Neural cell (in vitro differentiated cells): ENCODE measurements around the gene DDC. TPM values are rescaled to one million over a fixed set of nuclear protein-coding genes. Genes with fewer than 3 reads are reported as not detected.
A peak's percentile ranks its signal among the peaks of the same experiment; 100 is the strongest.

Experiments
- H2AFZ ChIP-seq: fragments of 200-600, 300-800 bp; sonication (generic), shearing (Covaris generic); 2 replicates; pipeline ENCODE4 v1.6.0; 2014; ENCODE audit warnings: low read depth, mild to moderate bottlenecking, antibody characterized with exemption, low read length, moderate library complexity
- H3F3A ChIP-seq: fragments of 200-600 bp; shearing (Covaris generic); 2 replicates; pipeline ENCODE4 v1.6.1; 2016; ENCODE audit warnings: mild to moderate bottlenecking, moderate library complexity, mixed read lengths, antibody characterized with exemption, low read length; ENCODE audit not compliant: insufficient read depth, poor library complexity, severe bottlenecking
- H3K27ac ChIP-seq: fragments of 200-600, 300-800 bp; sonication (generic), shearing (Covaris generic); 2 replicates; pipeline ENCODE4 v1.5.1; 2014; ENCODE audit warnings: mild to moderate bottlenecking, low read length, moderate library complexity
- H3K27me3 ChIP-seq: fragments of 300-800, 200-600 bp; sonication (generic), shearing (Covaris generic); 2 replicates; pipeline ENCODE4 v1.6.0; 2014; ENCODE audit warnings: mild to moderate bottlenecking, low read depth, low read length, moderate library complexity; ENCODE audit not compliant: insufficient read depth
- H3K36me3 ChIP-seq: fragments of 300-800, 200-600 bp; sonication (generic), shearing (Covaris generic); 2 replicates; pipeline ENCODE4 v1.5.1; 2014; ENCODE audit warnings: mild to moderate bottlenecking, antibody characterized with exemption, low read length, moderate library complexity; ENCODE audit not compliant: insufficient read depth
- H3K4me2 ChIP-seq: fragments of 300-800, 200-600 bp; sonication (generic), shearing (Covaris generic); 2 replicates; pipeline ENCODE4 v1.6.0; 2014; ENCODE audit warnings: mild to moderate bottlenecking, low read length
- H3K4me3 ChIP-seq: fragments of 300-800, 200-600 bp; sonication (generic), shearing (Covaris generic); 2 replicates; pipeline ENCODE4 v1.5.1; 2014; ENCODE audit warnings: mild to moderate bottlenecking, low read length, moderate library complexity
- H3K79me2 ChIP-seq: fragments of 200-600 bp; shearing (Covaris generic); replicated peaks from 2 replicates; pipeline ENCODE4 v1.6.0; 2014; ENCODE audit warnings: mild to moderate bottlenecking, low read length, moderate library complexity; ENCODE audit not compliant: insufficient read depth
- H3K9ac ChIP-seq: fragments of 300-800, 200-600 bp; sonication (generic), shearing (Covaris generic); 2 replicates; pipeline ENCODE4 v1.6.1; 2016; ENCODE audit warnings: mild to moderate bottlenecking, low read length, mixed read lengths
- H3K9me2 ChIP-seq: fragments of 200-600 bp; shearing (Covaris generic); 2 replicates; pipeline ENCODE4 v1.6.1; 2016; ENCODE audit warnings: mild to moderate bottlenecking, low read length, mixed read lengths; ENCODE audit not compliant: insufficient read depth
- H3K9me3 ChIP-seq: fragments of 200-600, 300-800 bp; sonication (generic), shearing (Covaris generic); 2 replicates; pipeline ENCODE4 v1.6.1; 2016; ENCODE audit warnings: mild to moderate bottlenecking, mixed run types, low read length, moderate library complexity, mixed read lengths
- H4K20me1 ChIP-seq: fragments of 200-600 bp; shearing (Covaris generic); 2 replicates; pipeline ENCODE4 v1.6.1; 2016; ENCODE audit warnings: mild to moderate bottlenecking, mixed run types; ENCODE audit not compliant: insufficient read depth
- EP300 ChIP-seq: fragments of 450-650 bp; conservative IDR thresholded peaks from 2 replicates; pipeline ENCODE4 v1.6.1; 2014; ENCODE audit warnings: antibody characterized with exemption, mild to moderate bottlenecking, moderate library complexity; ENCODE audit not compliant: poor library complexity, severe bottlenecking
- EZH2 ChIP-seq: fragments of 200-600, 300-800 bp; shearing (Covaris generic), sonication (generic); IDR thresholded peaks from 2 replicates; pipeline ENCODE4 v1.6.1; 2014; ENCODE audit warnings: antibody characterized with exemption, low read length, borderline replicate concordance, mild to moderate bottlenecking; ENCODE audit not compliant: insufficient read depth, poor library complexity, severe bottlenecking
- MXI1 ChIP-seq: fragments of 450-650 bp; conservative IDR thresholded peaks from 2 replicates; pipeline ENCODE4 v1.6.1; 2014; ENCODE audit warnings: antibody characterized with exemption, mild to moderate bottlenecking; ENCODE audit not compliant: poor library complexity, severe bottlenecking
- POLR2AphosphoS5 ChIP-seq: IDR thresholded peaks from 2 replicates; pipeline ENCODE4 v1.6.1; 2012
- RAD21 ChIP-seq: fragments of 450-650 bp; conservative IDR thresholded peaks from 2 replicates; pipeline ENCODE4 v1.6.1; 2014; ENCODE audit warnings: antibody characterized with exemption, mild to moderate bottlenecking, moderate library complexity
- SMC3 ChIP-seq: fragments of 450-650 bp; conservative IDR thresholded peaks from 2 replicates; pipeline ENCODE4 v1.6.1; 2014; ENCODE audit warnings: antibody characterized with exemption, mild to moderate bottlenecking, moderate library complexity; ENCODE audit not compliant: poor library complexity
- TAF1 ChIP-seq: IDR thresholded peaks from 2 replicates; pipeline ENCODE4 v1.6.1; 2012; ENCODE audit warnings: low read depth
- polyA plus RNA-seq: library from polyadenylated mRNA; depleted of rRNA; stranded (reverse); fragments of >200 nt; gene quantifications from 2 replicates; pipeline ENCODE4 v1.2.3, GENCODE V29; 2014
- TF ChIP-seq, protein P1 (sequence below): fragments of 450-650 bp; IDR thresholded peaks from 2 replicates; pipeline ENCODE4 v1.5.1; 2014; ENCODE audit warnings: antibody characterized with exemption, mild to moderate bottlenecking, moderate library complexity; ENCODE audit not compliant: poor library complexity, severe bottlenecking
- TF ChIP-seq, protein P2 (sequence below): IDR thresholded peaks from 2 replicates; pipeline ENCODE4 v1.6.1; 2012; ENCODE audit warnings: borderline replicate concordance

DDC gene
- polyA plus RNA-seq, 1 donor from 2014 or later, result 42.9 TPM

DNA sequence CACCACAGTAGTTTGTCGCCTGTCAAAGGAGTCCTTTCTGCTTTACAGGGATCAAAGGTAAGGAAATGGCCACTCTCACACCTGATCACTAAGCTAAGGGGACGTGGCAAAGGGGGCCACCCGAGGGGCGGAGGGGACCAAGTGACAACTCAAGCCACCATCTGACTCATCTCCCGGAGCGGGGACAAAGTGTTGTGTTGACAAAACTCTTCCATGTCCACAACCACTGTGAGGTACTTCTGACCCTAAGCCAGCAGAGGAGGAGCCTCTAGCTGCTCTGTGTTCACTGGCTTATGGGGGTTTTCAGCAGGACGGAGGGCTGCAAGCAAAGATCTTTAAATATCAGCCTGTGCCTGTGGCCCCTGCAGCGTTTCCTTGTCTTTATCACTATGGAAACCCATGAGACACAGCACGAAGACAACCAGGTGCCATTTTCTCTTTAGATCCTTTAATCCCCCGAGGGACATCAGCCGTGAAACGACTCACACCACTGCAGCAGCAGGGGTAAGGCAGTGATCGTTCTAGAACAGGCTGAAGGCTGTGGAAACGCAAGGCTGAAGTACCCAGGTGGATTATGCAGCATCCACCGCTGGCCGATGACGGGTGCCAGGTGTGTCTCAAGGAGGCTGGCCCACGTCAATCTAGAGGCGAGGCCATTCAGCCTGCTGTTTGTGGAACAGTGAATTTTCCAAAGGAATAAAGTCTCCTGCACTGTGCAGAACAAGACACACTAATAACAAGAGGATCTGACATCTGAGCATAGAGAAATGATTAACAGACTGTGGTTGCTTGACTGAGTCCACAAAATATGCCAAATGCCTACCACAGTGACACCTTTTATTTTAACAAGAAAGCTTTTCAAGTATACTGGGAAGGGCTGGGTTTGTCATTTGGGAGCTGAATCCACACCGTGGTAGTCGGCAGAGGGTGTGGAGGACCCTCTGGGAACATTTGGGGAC is 26.6 kb upstream of the DDC start:
- Histone ChIP-seq H3K4me2 (no peak overlapping the region), H3K9me2 (no peaks in the 10 kb centered on the region)

DNA sequence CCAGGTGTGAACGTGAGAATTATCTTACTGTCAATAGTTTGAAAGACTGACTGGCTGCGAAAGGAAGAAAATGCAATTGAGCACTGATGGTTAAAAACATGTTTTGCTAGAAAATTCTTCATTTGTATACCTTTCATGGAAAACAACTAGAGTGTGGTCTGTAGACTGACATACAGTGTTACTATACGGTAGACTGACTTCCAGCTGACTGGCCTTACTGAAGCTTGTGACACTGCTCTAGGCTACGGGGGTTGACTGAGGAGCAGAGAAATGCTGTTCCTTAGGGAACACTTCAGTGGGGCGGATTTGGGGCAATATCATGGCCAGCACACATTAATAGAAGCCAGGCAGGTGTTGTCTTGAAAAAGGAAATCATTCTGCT is 25.9 kb upstream of the DDC start:
- Histone ChIP-seq H3K4me2 (no peak overlapping the region), H3K27me3 (no peaks in the 10 kb centered on the region), H3K36me3 (no peaks in the 10 kb centered on the region), H3K79me2 (no peaks in the 10 kb centered on the region), H3K9ac (no peak overlapping the region), H3F3A (no peaks in the 10 kb centered on the region), H3K9me3 (no peaks in the 10 kb centered on the region), H4K20me1 (no peaks in the 10 kb centered on the region), H3K27ac (peak overlapping the region; percentile 44), H3K9me2 (no peaks in the 10 kb centered on the region), H2AFZ (no peak overlapping the region), H3K4me3 (no peak overlapping the region)
- TF ChIP-seq, protein P1, sequence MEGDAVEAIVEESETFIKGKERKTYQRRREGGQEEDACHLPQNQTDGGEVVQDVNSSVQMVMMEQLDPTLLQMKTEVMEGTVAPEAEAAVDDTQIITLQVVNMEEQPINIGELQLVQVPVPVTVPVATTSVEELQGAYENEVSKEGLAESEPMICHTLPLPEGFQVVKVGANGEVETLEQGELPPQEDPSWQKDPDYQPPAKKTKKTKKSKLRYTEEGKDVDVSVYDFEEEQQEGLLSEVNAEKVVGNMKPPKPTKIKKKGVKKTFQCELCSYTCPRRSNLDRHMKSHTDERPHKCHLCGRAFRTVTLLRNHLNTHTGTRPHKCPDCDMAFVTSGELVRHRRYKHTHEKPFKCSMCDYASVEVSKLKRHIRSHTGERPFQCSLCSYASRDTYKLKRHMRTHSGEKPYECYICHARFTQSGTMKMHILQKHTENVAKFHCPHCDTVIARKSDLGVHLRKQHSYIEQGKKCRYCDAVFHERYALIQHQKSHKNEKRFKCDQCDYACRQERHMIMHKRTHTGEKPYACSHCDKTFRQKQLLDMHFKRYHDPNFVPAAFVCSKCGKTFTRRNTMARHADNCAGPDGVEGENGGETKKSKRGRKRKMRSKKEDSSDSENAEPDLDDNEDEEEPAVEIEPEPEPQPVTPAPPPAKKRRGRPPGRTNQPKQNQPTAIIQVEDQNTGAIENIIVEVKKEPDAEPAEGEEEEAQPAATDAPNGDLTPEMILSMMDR, result no peak
- TF ChIP-seq TAF1, result no peak
- no peak for TF ChIP-seq POLR2AphosphoS5
- no peak for TF ChIP-seq EP300
- TF ChIP-seq MXI1, result no peak
- no peak for TF ChIP-seq RAD21
- TF ChIP-seq SMC3, result no peak
- TF ChIP-seq EZH2, result no peak
- TF ChIP-seq, protein P2, sequence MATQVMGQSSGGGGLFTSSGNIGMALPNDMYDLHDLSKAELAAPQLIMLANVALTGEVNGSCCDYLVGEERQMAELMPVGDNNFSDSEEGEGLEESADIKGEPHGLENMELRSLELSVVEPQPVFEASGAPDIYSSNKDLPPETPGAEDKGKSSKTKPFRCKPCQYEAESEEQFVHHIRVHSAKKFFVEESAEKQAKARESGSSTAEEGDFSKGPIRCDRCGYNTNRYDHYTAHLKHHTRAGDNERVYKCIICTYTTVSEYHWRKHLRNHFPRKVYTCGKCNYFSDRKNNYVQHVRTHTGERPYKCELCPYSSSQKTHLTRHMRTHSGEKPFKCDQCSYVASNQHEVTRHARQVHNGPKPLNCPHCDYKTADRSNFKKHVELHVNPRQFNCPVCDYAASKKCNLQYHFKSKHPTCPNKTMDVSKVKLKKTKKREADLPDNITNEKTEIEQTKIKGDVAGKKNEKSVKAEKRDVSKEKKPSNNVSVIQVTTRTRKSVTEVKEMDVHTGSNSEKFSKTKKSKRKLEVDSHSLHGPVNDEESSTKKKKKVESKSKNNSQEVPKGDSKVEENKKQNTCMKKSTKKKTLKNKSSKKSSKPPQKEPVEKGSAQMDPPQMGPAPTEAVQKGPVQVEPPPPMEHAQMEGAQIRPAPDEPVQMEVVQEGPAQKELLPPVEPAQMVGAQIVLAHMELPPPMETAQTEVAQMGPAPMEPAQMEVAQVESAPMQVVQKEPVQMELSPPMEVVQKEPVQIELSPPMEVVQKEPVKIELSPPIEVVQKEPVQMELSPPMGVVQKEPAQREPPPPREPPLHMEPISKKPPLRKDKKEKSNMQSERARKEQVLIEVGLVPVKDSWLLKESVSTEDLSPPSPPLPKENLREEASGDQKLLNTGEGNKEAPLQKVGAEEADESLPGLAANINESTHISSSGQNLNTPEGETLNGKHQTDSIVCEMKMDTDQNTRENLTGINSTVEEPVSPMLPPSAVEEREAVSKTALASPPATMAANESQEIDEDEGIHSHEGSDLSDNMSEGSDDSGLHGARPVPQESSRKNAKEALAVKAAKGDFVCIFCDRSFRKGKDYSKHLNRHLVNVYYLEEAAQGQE, result no peak

More for the DNA sequence above, 26.6 kb upstream of the DDC start:
- Histone ChIP-seq H4K20me1 (no peaks in the 10 kb centered on the region), H3K9me3 (no peaks in the 10 kb centered on the region), H2AFZ (no peak overlapping the region), H3K79me2 (no peaks in the 10 kb centered on the region), H3K9ac (no peak overlapping the region), H3K27ac (peak overlapping the region; percentile 44), H3F3A (no peaks in the 10 kb centered on the region), H3K27me3 (no peaks in the 10 kb centered on the region), H3K36me3 (no peaks in the 10 kb centered on the region), H3K4me3 (peak overlapping the region; percentile 26)
- TF ChIP-seq POLR2AphosphoS5 (peak; percentile 42), EP300 (peak; percentile 21), MXI1 (no peak)
